Kidney (tissue), 14 donors: ENCODE measurements around the gene DACT2. TPM values are rescaled to one million over a fixed set of nuclear protein-coding genes. Genes with fewer than 3 reads are reported as not detected.
"Not testable (repeated sequence)": the region's sequence is repeated elsewhere in the genome, so short reads cannot be mapped to it uniquely, and the experiment has no call there.

Source experiments
- DNase-seq, 5 donors: peaks; one replicate each; pipeline ENCODE4 v3.0.0-alpha.2; 2013 to 2020
- FAIRE-seq: peaks from 2 replicates; lab custom pipeline; 2012; peaks lifted over from hg19 to GRCh38; lab: Jason Lieb, UNC
- H3K27ac ChIP-seq, 2 donors: one replicate each; pipeline ENCODE4 v1.7.0; 2013; ENCODE audit warnings: low read depth in 2 of 2, low read length in 2 of 2, inconsistent platforms in 1 of 2
- H3K27me3 ChIP-seq: one replicate; pipeline ENCODE4 v1.7.1; 2013; ENCODE audit warnings: low read length, inconsistent platforms; ENCODE audit not compliant: control insufficient read depth, insufficient read depth
- H3K36me3 ChIP-seq, 3 donors: one replicate each; pipeline versions ENCODE4 v1.7.0 to v1.7.1; 2013; ENCODE audit warnings: low read length in 3 of 3, control low read depth in 1 of 3, inconsistent platforms in 1 of 3; ENCODE audit not compliant: insufficient read depth in 3 of 3, control insufficient read depth in 2 of 3
- H3K4me1 ChIP-seq, 3 donors: one replicate each; pipeline versions ENCODE4 v1.7.0 to v1.7.1; 2013; ENCODE audit warnings: low read length in 3 of 3, inconsistent platforms in 1 of 3, low read depth in 1 of 3; ENCODE audit not compliant: control insufficient read depth in 2 of 3, insufficient read depth in 2 of 3
- H3K4me3 ChIP-seq, 3 donors: one replicate each; pipeline versions ENCODE4 v1.7.0 to v1.8.1; 2013; ENCODE audit warnings: low read length in 3 of 3, control low read depth in 1 of 3, inconsistent platforms in 1 of 3
- H3K9ac ChIP-seq, 3 donors: one replicate each; pipeline versions ENCODE4 v1.7.0 to v1.7.1; 2013; ENCODE audit warnings: low read length in 3 of 3, control low read depth in 1 of 3, inconsistent platforms in 1 of 3
- H3K9me3 ChIP-seq, 3 donors: one replicate each; pipeline versions ENCODE4 v1.7.0 to v1.7.1; 2013; ENCODE audit warnings: low read length in 3 of 3, control low read depth in 1 of 3, inconsistent platforms in 1 of 3; ENCODE audit not compliant: control insufficient read depth in 2 of 3, insufficient read depth in 1 of 3
- CTCF ChIP-seq: IDR thresholded peaks from 3 replicates; pipeline ENCODE4 v1.5.1; 2012; ENCODE audit warnings: mild to moderate bottlenecking, moderate library complexity, borderline replicate concordance; ENCODE audit not compliant: insufficient read depth; ENCODE audit errors: extremely low read depth
- intact Hi-C: fragments of 100-400 bp; cut with DNase I; formaldehyde crosslinking; loops from one replicate; pipeline ENCODE4 v1.11.1; 2022
- polyA plus RNA-seq: library from polyadenylated mRNA; stranded (reverse); fragments of 350-450 nt; fragmentation: Illumina TruSeq; extraction: RNeasy Lipid Tissue Mini Kit (QIAGEN cat#74804); gene quantifications from one replicate; pipeline ENCODE4 v1.2.3, GENCODE V29; 2014; ENCODE audit warnings: low read depth, low replicate concordance; ENCODE audit not compliant: insufficient read depth
- total RNA-seq: library from RNA; stranded (reverse); fragmentation: NEBNext Ultra II Directional; extraction: Animal tissue kit (Norgen Biotek cat#: 25700); gene quantifications from one replicate; pipeline ENCODE4 v1.2.1, GENCODE V29; 2021
- donor health status: control.
- donor health status: control.
- donor health status: control.
- donor health status: control.
- donor health status: control.
- donor health status: DM: yes; HTN: yes; CAD: no.
- donor health status: Normal renal cell carcinoma (clear cell type).

The DACT2 gene
- total and polyA plus RNA-seq, 2 donors from 2014 or later = 4.8 to 5.0 TPM

- no peak for TF ChIP-seq CTCF
- Histone ChIP-seq H3K4me1 (peaks cover 2 to 24% (median 23%) of the 10 kb centered on the region in 3 donors), H3K27me3 (no peaks in the 10 kb centered on the region), H3K4me3 (no peak overlapping the region), H3K9ac (no peak overlapping the region), H3K36me3 (no peaks in the 10 kb centered on the region), H3K9me3 (no peaks in the 10 kb centered on the region), H3K27ac (no peak overlapping the region)
- DNase-seq (peak in 1 of 5 donors; percentile 31), FAIRE-seq (no peak)
- intact Hi-C loops = no loop called here
These were observed 49.1 kb downstream of the DACT2 start for GRCh38 chr6:168270274-168271172.

- DNase-seq (peak in 1 of 5 donors; percentile 34), FAIRE-seq (no peak)
- Histone ChIP-seq H3K27me3 (no peaks in the 10 kb centered on the region), H3K9ac (no peak overlapping the region), H3K27ac (no peak overlapping the region), H3K36me3 (no peaks in the 10 kb centered on the region), H3K4me3 (no peak overlapping the region), H3K4me1 (peaks cover 2 to 24% (median 18%) of the 10 kb centered on the region in 3 donors), H3K9me3 (no peaks in the 10 kb centered on the region)
- intact Hi-C loops = no loop called here
- TF ChIP-seq CTCF = no peak
These were observed 49.9 kb downstream of the DACT2 start for GRCh38 chr6:168269455-168270243.

- FAIRE-seq = no peak
- peak in 1 of 5 donors; percentile 31 for DNase-seq
- Histone ChIP-seq H3K36me3 (no peaks in the 10 kb centered on the region), H3K9me3 (no peaks in the 10 kb centered on the region), H3K4me1 (peaks cover 2 to 24% (median 14%) of the 10 kb centered on the region in 3 donors), H3K27ac (no peak overlapping the region), H3K27me3 (no peaks in the 10 kb centered on the region), H3K4me3 (no peak overlapping the region), H3K9ac (no peak overlapping the region)
- intact Hi-C loops = no loop called here
- no peak for TF ChIP-seq CTCF
These were observed 50.8 kb downstream of the DACT2 start for GRCh38 chr6:168268755-168269154.

GRCh38 chr6:168267779-168268178 lies 51.8 kb downstream of the DACT2 start:
- H3K9ac ChIP-seq, H3K36me3 ChIP-seq, H3K9me3 ChIP-seq, DNase-seq, H3K4me3 ChIP-seq, intact Hi-C loops, FAIRE-seq, H3K27ac ChIP-seq, H3K27me3 ChIP-seq: not testable (repeated sequence)
- H3K4me1 ChIP-seq = peaks cover 0 to 15% (median 5%) of the 10 kb centered on the region in 3 donors
